Upper lobe of left lung (tissue), 4 donors: ENCODE measurements around the gene CEP170.

Experiments used
- EP300 ChIP-seq, 4 donors: sonication (generic); formaldehyde crosslinking; IDR thresholded peaks; one replicate each; pipeline ENCODE4 v1.5.1; 2017; ENCODE audit warnings: antibody characterized with exemption in 4 of 4, control low read depth in 2 of 4
- POLR2A ChIP-seq, 4 donors: fragments of 450-650 bp; IDR thresholded peaks; one replicate each; pipeline ENCODE4 v1.5.1; 2016 to 2017; ENCODE audit warnings: antibody characterized with exemption in 4 of 4, mild to moderate bottlenecking in 2 of 4
- POLR2AphosphoS5 ChIP-seq, 2 donors: sonication (generic); formaldehyde crosslinking; IDR thresholded peaks; one replicate each; pipeline ENCODE4 v1.5.1; 2017; ENCODE audit warnings: antibody characterized with exemption in 2 of 2
- TF ChIP-seq, protein P1 (sequence below), 6 experiments: fragments of 450-650 bp in 4 of 6; fragments of 200-600 bp in 2 of 6; sonication (generic) in 2 of 6; IDR thresholded peaks; one replicate each; pipeline ENCODE4 v1.5.1; 2016 to 2019; ENCODE audit warnings: antibody characterized with exemption in 6 of 6

DNA sequence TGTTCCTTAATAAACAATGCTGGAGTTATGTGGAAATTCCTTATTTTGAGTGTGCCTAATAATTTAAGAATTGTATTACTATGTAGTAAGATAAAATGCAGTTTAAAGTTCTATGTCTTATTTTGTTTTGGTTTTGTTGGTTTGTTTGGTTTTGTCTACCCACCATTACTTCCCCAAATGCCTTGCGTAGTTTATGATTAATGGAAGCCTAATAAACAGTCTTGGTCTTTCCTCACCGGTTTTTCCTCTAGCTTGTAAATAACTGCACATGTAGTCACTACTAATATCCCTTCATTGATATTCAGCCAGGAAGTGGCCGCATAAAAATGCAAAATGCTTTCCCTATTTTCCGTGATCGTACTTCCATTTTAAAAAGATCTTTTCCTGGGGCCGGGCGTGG is 3.6 kb upstream of the CEP170 start:
- TF ChIP-seq, protein P1, sequence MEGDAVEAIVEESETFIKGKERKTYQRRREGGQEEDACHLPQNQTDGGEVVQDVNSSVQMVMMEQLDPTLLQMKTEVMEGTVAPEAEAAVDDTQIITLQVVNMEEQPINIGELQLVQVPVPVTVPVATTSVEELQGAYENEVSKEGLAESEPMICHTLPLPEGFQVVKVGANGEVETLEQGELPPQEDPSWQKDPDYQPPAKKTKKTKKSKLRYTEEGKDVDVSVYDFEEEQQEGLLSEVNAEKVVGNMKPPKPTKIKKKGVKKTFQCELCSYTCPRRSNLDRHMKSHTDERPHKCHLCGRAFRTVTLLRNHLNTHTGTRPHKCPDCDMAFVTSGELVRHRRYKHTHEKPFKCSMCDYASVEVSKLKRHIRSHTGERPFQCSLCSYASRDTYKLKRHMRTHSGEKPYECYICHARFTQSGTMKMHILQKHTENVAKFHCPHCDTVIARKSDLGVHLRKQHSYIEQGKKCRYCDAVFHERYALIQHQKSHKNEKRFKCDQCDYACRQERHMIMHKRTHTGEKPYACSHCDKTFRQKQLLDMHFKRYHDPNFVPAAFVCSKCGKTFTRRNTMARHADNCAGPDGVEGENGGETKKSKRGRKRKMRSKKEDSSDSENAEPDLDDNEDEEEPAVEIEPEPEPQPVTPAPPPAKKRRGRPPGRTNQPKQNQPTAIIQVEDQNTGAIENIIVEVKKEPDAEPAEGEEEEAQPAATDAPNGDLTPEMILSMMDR (IDR thresholded peaks at IDR 0.05): no peak
- TF ChIP-seq POLR2A (IDR thresholded peaks at IDR 0.05) (no peak), EP300 (IDR thresholded peaks at IDR 0.05) (no peak), POLR2AphosphoS5 (IDR thresholded peaks at IDR 0.05) (no peak)
